Ovary (tissue), 9 donors: ENCODE data around the gene NOL8. TPM values are rescaled to one million over a fixed set of nuclear protein-coding genes. Genes with fewer than 3 reads are reported as not detected.

Experiments used
- DNase-seq, 5 donors: peaks; one replicate each; pipeline ENCODE4 v3.0.0-alpha.2; 2019 to 2020
- H3K27ac ChIP-seq, 2 donors: fragments of 200-600 bp; one replicate each; pipeline versions ENCODE4 v1.5.1 to v1.8.0; 2019 to 2022
- H3K27me3 ChIP-seq: fragments of 200-600 bp; one replicate; pipeline ENCODE4 v1.8.0; 2022
- H3K36me3 ChIP-seq: fragments of 200-600 bp; sonication (generic); one replicate; pipeline ENCODE4 v1.5.1; 2019
- H3K4me1 ChIP-seq: one replicate; pipeline ENCODE4 v1.8.1; 2013; ENCODE audit warnings: mild to moderate bottlenecking, moderate library complexity; ENCODE audit not compliant: insufficient read depth
- H3K4me3 ChIP-seq: fragments of 200-600 bp; sonication (generic); one replicate; pipeline ENCODE4 v1.5.1; 2017
- H3K9me3 ChIP-seq, 2 donors: fragments of 200-600 bp in 1 of 2; sonication (generic) in 1 of 2; one replicate each; pipeline versions ENCODE4 v1.5.1 to v1.8.1; 2013 to 2019; ENCODE audit warnings: mild to moderate bottlenecking in 1 of 2, moderate library complexity in 1 of 2
- EP300 ChIP-seq: sonication (generic); formaldehyde crosslinking; IDR thresholded peaks from one replicate; pipeline ENCODE4 v1.6.1; 2017; ENCODE audit warnings: antibody characterized with exemption
- POLR2A ChIP-seq: fragments of 450-650 bp; IDR thresholded peaks from one replicate; pipeline ENCODE4 v1.6.1; 2017; ENCODE audit warnings: antibody characterized with exemption, mild to moderate bottlenecking, moderate library complexity
- WGBS, 3 donors: extraction: QIAGEN DNeasy Blood & Tissue Kit in 1 of 3; methylation state at CpG; one replicate each; pipeline versions ENCODE4 v1.1.5 to v1.1.7; 2013 to 2017; 5-methylcytosine and 5-hydroxymethylcytosine counted together
- intact Hi-C, 4 donors: fragments of 100-400 bp; cut with DNase I; formaldehyde crosslinking; loops; one replicate each; pipeline versions ENCODE4 v1.11.0 to v1.15.1; 2022 to 2023
- polyA plus RNA-seq, 2 donors: library from polyadenylated mRNA; stranded (reverse); fragments of 200-250 nt in 1 of 2; fragments of 350-450 nt in 1 of 2; fragmentation: Illumina TruSeq in 1 of 2; extraction: RNeasy Lipid Tissue Mini Kit (QIAGEN cat#74804) in 1 of 2; gene quantifications; one replicate each; pipeline ENCODE4 v1.2.3, GENCODE V29; 2013 to 2014
- total RNA-seq, 7 donors: library from RNA; depleted of rRNA in 2 of 7; stranded (reverse); fragments of >200 nt in 2 of 7; fragmentation: NEBNext Ultra II Directional in 3 of 7; extraction: Animal tissue kit (Norgen Biotek cat#: 25700) in 3 of 7; gene quantifications; one replicate each; pipeline versions ENCODE4 v1.1.0 to v1.2.4, GENCODE V29; 2016 to 2023
- TF ChIP-seq, protein P1 (sequence below), 3 donors: fragments of 450-650 bp in 2 of 3; fragments of 200-600 bp in 1 of 3; IDR thresholded peaks; one replicate each; pipeline versions ENCODE4 v1.5.1 to v1.8.0; 2016 to 2022; ENCODE audit warnings: antibody characterized with exemption in 3 of 3, mild to moderate bottlenecking in 1 of 3
- donor health status: DM: no; HTN: no; CAD: no; lungs with moderate emphysema.
- donor health status: DM: no; HTN: no; CAD: no.
- donor health status: Bipolar disorder and iron deficiency.
- donor health status: DM: yes; HTN: yes; CAD: no.
- donor health status: DM: no; HTN: no; CAD: no.
- donor health status: DM: yes; HTN: yes; CAD: no.

The NOL8 gene
- total and polyA plus RNA-seq, 9 donors: 17.1 to 35.4 (median 28.8) TPM

DNA sequence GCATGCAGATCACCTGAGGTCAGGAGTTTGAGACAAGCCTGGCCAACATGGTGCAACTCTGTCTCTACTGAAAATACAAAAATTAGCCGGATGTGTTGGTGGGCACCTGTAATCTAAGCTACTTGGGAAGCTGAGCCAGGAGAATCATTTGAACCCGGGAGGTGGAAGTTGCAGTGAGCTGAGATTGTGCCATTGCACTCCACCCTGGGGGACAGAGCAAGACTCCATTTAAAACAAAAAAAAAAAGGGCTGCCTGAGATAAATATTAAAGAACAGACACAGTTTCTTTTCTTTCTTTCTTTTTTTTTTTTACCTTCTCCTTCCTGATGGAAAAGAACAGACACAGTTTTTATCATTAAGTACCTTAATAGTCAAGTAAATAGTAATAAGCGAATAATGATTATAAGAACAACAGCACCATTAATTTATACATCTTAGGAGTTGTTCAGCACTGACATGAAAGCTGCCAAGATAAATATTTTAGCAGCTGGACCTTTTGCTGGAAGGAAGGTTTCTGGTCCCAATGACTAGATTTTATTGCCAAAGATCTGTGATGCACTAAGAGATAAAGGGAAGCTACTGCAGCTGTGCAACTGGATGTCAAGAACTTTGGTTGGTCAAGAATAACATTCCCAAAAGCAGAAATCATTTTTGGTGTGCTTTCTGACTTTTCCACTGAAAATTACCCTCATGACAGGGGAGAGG is 7.6 kb upstream of the NOL8 start:
- intact Hi-C loops: no loop called here

DNA sequence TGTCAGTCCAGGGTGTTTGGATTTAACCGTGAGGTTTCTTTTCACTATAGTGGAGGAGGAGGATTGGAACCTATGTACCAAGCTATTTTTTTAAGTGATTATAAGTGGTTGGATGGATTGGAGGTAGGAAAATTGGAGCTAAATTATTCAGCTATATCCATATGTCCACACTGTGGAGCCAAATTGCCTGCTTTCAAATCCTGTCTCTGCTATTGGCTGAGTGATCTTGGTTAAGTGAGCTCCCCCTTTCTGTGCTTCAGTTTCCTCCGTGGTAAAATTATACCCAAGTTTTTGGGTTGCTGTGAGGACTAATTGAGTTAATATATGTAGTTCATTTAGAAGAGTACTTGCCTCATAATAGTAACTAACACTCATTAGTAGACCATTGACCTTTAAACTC is 3.1 kb upstream of the NOL8 start:
- 23 to 34% (median 29%) methylated on average over 2 of the region's 2 CpGs for WGBS, 3 donors
- TF ChIP-seq, protein P1, sequence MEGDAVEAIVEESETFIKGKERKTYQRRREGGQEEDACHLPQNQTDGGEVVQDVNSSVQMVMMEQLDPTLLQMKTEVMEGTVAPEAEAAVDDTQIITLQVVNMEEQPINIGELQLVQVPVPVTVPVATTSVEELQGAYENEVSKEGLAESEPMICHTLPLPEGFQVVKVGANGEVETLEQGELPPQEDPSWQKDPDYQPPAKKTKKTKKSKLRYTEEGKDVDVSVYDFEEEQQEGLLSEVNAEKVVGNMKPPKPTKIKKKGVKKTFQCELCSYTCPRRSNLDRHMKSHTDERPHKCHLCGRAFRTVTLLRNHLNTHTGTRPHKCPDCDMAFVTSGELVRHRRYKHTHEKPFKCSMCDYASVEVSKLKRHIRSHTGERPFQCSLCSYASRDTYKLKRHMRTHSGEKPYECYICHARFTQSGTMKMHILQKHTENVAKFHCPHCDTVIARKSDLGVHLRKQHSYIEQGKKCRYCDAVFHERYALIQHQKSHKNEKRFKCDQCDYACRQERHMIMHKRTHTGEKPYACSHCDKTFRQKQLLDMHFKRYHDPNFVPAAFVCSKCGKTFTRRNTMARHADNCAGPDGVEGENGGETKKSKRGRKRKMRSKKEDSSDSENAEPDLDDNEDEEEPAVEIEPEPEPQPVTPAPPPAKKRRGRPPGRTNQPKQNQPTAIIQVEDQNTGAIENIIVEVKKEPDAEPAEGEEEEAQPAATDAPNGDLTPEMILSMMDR (IDR thresholded peaks at IDR 0.05): no peak
- TF ChIP-seq POLR2A (no peak), EP300 (no peak)
- intact Hi-C loops: no loop called here
- Histone ChIP-seq H3K27me3 (no peaks in the 10 kb centered on the region), H3K36me3 (no peaks in the 10 kb centered on the region), H3K4me1 (peaks cover 3% of the 10 kb centered on the region), H3K9me3 (no peaks in the 10 kb centered on the region), H3K4me3 (no peak overlapping the region), H3K27ac (no peak overlapping the region)
- DNase-seq: no peak

More for the DNA sequence above, 7.6 kb upstream of the NOL8 start:
- Histone ChIP-seq H3K4me1 (no peaks in the 10 kb centered on the region), H3K27me3 (no peaks in the 10 kb centered on the region), H3K27ac (no peak overlapping the region), H3K36me3 (no peaks in the 10 kb centered on the region), H3K9me3 (no peaks in the 10 kb centered on the region), H3K4me3 (no peak overlapping the region)
- WGBS, 3 donors: 86 to 92% (median 88%) methylated on average over 3 of the region's 3 CpGs
- no peak for DNase-seq
- TF ChIP-seq EP300 (no peak), POLR2A (no peak)
- TF ChIP-seq, protein P1 (IDR thresholded peaks at IDR 0.05): no peak

- TF ChIP-seq, protein P1 (IDR thresholded peaks at IDR 0.05): no peak
- TF ChIP-seq POLR2A: no peak
- no peak for TF ChIP-seq EP300
- intact Hi-C loops: no loop called here
- Histone ChIP-seq H3K4me1 (peaks cover 3% of the 10 kb centered on the region), H3K9me3 (no peaks in the 10 kb centered on the region), H3K27me3 (no peaks in the 10 kb centered on the region), H3K4me3 (no peak overlapping the region), H3K36me3 (no peaks in the 10 kb centered on the region), H3K27ac (no peak overlapping the region)
- no peak for DNase-seq
- WGBS, 3 donors: 69 to 77% (median 71%) methylated on average over 2 of the region's 2 CpGs
These were observed 2.2 kb upstream of the NOL8 start for GRCh38 chr9:92327283-92327850.

DNA sequence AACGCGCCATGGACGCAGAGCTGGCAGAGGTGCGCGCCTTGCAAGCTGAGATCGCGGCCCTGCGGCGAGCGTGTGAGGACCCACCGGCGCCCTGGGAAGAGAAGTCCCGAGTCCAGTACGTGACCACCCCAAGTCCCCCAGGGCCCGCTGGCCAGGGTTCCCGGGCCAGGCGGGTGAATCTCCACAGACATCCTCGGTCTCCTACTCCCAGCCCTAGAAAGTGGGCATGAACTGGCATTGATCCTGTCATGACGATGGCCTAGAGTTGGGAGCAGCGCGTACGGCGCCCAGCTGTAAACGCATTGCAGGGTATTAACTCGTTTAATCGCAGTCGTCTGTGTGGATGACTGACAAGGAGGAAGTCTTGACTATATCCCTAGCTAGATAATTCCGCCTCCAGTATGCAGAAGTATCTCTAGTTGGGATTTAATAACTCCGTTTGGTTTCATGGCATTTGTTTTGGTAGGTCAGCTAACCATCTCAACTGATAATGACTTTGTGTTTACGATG is 896 bp upstream of the NOL8 start:
- H3K4me1 ChIP-seq: peaks cover 3% of the 10 kb centered on the region
- 0 to 2% (median 1%) methylated on average over 12 to 30 of the region's 30 CpGs for WGBS, 3 donors
- no peak for DNase-seq
- H3K27ac ChIP-seq: peak overlapping the region; percentile 88 to 93
- no peaks in the 10 kb centered on the region for H3K9me3 ChIP-seq
- intact Hi-C loops: loop anchor here in 1 of 4 donors (2.0 kb wide), 1 partner anchor 33 kb away; the partner anchor contains the start of gene IARS1
- H3K36me3 ChIP-seq: no peaks in the 10 kb centered on the region
- TF ChIP-seq, protein P1 (IDR thresholded peaks at IDR 0.05): no peak
- TF ChIP-seq EP300: no peak
- TF ChIP-seq POLR2A: no peak
- peak overlapping the region; percentile 55 for H3K4me3 ChIP-seq
- H3K27me3 ChIP-seq: no peaks in the 10 kb centered on the region
